Measurements from ENCODE around the gene CD84.
"Not testable (repeated sequence)": the region's sequence is repeated elsewhere in the genome, so short reads cannot be mapped to it uniquely, and the experiment has no call there.

Gene CD84

DNA sequence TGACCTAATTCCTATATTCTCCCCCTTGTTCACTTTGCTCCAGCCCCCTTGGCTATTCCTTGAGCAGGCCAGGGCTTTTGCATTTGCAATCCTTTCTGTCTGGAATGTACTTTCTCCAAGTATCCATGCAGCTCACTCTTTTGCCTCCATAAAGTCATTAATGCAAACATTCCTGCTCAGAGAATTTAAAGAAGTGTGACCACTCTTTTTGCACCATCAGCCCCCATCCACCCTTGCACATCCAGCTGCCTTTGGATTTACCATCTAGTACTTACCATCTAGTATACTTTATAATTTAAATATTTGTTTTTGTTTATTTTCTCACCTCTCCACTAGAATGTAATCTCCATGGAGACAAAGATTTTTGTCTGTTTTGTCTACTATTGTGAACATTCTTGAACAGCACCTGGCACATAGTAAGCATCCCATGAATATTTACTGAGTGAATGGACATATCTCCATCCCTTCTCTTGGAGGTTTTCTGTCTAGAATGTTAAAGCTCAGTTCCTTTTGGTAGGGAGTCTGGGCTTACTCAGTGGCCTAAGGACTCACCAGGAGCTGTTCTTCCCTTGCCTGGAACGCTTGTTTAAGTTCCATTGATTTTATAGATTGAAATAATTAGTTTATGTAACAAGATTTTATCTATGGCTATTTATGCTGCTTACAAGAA, 78.8 kb downstream of the CD84 start:
- no peak for DNase-seq

DNA sequence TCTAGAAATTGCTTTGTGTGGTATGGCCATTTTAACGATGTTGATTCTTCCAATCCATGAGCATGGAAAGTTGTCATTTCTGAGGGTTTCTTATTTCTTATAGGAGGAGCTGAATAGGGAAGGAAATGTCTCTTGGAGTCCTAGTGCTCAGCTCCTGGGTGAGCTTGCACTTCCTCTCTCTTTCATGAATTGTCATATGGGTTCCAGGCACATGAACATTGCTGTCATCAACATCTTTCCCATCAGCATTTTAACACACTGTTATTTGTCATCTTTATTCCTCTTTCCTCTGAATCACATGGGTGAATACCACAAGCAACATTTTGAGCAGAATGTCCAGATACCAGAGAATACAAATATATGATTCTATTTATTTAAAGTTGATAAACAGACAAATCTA, 79.7 kb downstream of the CD84 start:
- no peak for DNase-seq

GRCh38 chr1:160498301-160499065, 80.8 kb downstream of the CD84 start:
- not testable (repeated sequence) for DNase-seq

GRCh38 chr1:160496334-160496733, 83.0 kb downstream of the CD84 start:
- DNase-seq = no peak

DNA sequence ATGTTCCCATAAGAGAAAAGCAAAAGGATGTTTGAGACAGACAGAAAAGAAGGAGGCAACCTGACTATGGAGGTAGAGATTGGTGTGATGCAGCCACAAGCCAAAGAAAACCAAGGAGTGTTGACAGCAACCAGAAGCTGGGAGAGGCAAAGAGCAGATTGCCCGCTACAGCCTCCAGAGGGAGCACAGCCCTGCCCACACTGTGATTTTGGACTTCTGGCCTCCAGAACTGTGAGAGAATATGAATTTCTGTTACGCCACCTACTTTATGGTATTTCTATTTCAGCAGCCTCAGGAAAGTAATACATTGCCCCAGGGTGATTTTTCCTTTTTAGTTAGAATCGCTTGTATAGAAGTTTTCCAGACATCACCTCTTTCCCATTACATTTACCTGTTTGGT, 84.7 kb downstream of the CD84 start:
- DNase-seq = no peak

DNA sequence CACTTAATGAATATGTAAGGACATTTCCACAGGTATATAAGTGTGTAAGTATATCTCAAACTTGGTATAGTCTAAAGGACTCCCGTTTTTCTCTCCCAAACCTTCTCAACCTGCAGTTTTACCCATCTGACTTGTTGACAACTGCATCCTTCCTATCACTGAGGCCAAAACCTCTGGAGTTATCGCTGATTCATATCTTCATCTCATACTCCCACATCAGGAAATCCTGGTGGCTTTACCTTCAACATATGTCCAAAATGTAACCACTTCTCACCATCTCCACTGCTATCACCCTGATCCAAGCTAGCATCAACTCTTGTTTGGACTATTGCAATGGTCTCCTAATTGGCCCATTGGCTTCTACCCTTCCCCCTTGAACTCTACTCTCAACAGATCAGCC, 86.7 kb downstream of the CD84 start:
- no peak for DNase-seq

DNA sequence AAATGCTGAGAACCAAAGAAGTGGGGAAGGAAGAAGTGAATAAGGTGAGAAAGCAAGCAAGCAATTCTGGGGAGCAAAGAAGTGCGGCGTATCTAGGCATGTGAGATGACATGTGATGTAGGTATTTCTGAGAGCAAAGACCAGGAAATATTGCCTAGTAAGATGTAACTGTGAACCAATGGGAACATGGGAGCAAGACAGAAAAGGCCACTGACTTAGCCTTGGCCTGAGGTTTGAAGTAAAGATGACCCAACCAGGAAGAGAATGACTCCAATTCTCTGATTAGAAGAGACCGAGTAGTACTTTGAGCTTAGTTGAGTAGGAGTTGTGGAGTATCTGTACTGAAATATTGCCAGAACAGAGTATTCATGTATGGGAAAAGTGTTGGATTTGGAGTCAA, 87.3 kb downstream of the CD84 start:
- DNase-seq = no peak
